Germinal center (tissue), 1 donor: Measurements from ENCODE around the gene GSTA3.
"Not testable (repeated sequence)": the region's sequence is repeated elsewhere in the genome, so short reads cannot be mapped to it uniquely, and the experiment has no call there.

Experiments
- DNase-seq: peaks from one replicate; pipeline ENCODE4 v3.0.0; 2012; ENCODE audit warnings: mixed read lengths, low spot score

Gene GSTA3

GRCh38 chr6:52858416-52858815 is 51.1 kb downstream of the GSTA3 start:
- DNase-seq = no peak

DNA sequence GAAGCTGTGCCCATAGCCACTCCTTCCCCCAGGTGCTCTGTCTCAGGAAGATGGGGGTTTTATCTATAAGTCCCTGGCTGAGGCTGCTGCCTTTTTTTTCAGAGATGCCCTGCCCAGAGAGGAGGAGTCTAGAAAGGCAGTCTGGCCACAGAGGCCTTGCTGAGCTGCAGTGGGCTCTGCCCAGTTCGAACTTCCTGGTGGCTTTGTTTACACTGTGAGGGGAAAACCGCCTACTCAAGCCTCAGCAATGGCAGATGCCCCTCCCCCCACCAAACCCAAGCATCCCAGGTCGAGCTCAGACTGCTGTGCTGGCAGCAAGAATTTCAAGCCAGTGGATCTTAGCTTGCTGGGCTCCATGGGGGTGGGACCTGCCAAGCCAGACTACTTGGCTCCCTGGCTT is 53.4 kb downstream of the GSTA3 start:
- DNase-seq = not testable (repeated sequence)

DNA sequence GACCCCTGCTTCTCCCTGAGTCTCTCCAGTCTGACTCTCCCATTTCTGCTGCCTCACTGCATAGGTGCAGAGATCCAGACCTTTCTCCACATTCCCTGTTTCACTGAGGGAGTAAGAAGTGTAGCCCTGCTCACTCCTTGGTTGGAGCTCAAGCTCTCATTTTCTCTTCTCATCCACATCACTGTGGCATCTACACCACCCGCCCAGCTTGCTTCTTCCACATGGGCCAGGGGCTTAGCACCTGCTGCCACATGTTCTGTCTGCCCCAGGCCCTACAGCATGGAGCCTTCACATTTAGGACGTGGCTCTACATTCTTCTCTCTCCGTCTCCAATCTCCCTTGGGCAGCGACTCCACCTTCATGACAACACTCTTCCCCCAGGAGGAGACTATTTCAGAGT is 60.4 kb downstream of the GSTA3 start:
- no peak for DNase-seq
